Mononuclear cell (primary cell): Measurements from ENCODE around the gene GMPR. TPM values are rescaled to one million over a fixed set of nuclear protein-coding genes. Genes with fewer than 3 reads are reported as not detected.
"Not testable (repeated sequence)": the region's sequence is repeated elsewhere in the genome, so short reads cannot be mapped to it uniquely, and the experiment has no call there.

Experiments used
- H3K27me3 ChIP-seq: 2 replicates; pipeline ENCODE4 v1.6.0; 2011; ENCODE audit warnings: low read length, control low read depth; ENCODE audit not compliant: insufficient read depth
- H3K4me1 ChIP-seq: 2 replicates; pipeline ENCODE4 v1.5.1; 2011; ENCODE audit warnings: mild to moderate bottlenecking, low read length, control low read depth; ENCODE audit not compliant: insufficient read depth
- H3K4me3 ChIP-seq: 2 replicates; pipeline ENCODE4 v1.5.1; 2011; ENCODE audit warnings: mild to moderate bottlenecking, low read length, moderate library complexity
- H3K9me3 ChIP-seq: 2 replicates; pipeline ENCODE4 v1.5.1; 2011; ENCODE audit warnings: low read depth, mild to moderate bottlenecking, control low read depth, low read length
- total RNA-seq: library from RNA; depleted of rRNA; stranded (reverse); fragments of >200 nt; gene quantifications from one replicate; pipeline ENCODE4 v1.2.3, GENCODE V29; 2012

GMPR gene
- total RNA-seq, 1 donor, result 6.2 TPM

DNA sequence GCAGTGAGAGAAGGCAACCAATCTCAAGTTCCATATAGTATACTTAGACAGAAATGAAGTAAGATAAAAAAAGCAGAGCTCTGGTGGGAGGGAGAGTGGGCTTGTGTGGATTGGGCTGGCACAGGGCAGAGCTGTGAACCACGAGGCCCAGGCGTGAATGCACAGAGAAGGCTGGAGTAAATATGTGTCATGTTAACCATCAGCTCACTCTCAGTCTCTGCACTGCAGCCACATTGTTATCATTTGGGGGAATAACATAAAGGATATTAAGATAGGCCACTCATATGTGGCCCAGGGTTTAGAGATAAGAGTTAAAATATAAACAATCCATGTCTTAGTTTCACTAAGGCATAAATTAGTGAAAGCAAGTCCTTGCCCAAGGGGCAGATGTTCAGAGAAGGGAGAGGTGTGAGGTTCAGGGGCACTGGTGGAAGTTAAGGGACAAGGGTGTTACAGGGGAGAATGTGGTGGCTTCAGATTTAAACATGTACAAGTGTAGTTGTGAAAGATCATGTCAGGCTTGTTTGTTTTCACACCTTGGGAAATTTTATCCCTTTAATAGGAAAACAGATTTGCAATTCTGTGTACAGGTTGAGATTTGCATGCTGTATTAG lies 14.4 kb downstream of the GMPR start:
- H3K9me3 ChIP-seq, result no peaks in the 10 kb centered on the region
- H3K4me1 ChIP-seq, result no peaks in the 10 kb centered on the region
- no peak overlapping the region for H3K4me3 ChIP-seq
- H3K27me3 ChIP-seq, result no peaks in the 10 kb centered on the region

DNA sequence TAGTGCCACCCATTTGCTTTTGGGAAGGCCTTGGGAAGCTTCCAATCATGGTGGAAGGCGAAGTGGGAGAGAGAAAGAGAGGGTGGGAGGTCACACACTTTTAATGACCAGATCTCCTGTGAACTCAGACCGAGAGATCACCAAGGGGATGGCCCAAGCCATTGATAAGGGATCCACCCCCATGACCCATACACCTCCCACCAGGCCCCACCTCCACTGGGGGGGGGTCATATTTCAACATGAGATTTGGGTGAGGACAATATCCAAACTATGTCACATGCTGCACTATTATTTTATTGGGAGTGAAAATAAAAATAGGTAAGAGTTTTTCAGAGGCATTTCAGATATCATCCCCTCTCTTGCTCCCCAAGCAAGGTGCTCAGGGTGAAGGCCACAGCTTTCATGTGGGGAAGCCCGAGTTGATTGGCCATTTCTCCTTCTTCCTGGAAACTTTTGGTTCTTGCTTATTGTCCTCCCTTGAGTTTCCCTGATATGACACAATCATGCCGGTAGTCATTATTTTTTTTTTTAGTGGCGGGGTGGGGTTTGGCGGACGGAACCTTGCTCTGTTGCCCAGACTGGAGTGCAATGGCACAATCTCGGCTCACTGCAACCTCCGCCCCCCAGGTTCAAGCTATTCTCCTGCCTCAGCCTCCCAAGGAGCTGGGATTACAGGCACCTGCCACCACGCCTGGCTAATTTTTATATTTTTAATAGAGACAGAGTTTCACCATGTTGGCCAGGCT lies 15.2 kb downstream of the GMPR start:
- Histone ChIP-seq H3K4me1 (no peaks in the 10 kb centered on the region), H3K9me3 (no peaks in the 10 kb centered on the region), H3K4me3 (no peak overlapping the region), H3K27me3 (no peaks in the 10 kb centered on the region)

DNA sequence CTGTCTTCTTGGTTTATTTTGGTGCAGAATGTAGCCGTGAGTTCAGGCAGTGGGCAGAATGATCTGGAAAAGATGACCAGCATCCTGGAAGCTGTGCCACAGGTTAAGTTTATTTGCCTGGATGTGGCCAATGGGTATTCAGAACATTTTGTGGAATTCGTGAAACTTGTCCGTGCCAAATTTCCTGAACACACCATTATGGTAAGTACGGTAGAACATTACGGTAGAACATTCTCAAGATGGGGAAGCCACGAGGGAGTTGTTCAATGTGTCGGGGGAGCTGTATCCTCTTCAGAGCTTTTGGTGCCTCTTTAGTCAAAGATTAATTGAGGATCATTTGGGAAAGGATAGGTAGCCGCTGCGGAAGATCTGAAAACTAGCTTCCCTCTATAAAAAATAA lies 16.1 kb downstream of the GMPR start:
- Histone ChIP-seq H3K9me3 (no peaks in the 10 kb centered on the region), H3K4me1 (no peaks in the 10 kb centered on the region), H3K27me3 (no peaks in the 10 kb centered on the region), H3K4me3 (no peak overlapping the region)

DNA sequence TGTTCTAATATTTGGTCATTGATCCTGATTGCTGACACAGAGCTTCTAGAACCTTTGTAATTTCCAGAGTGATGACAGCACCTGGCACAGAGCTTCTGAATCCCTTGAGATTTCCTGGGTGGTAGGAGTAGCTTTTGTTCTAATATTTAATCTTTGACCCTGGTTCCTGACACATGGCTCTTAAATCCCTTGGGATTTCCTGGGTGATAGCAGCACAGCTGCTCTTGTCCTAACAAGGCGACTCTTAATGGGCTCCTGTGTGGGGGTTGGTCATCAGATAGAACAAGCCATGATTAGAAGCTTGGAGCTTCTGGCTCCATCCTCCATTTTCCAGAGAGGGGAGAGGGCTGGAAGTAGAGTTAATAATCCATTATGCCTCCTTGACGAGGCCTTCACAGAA lies 18.4 kb downstream of the GMPR start:
- Histone ChIP-seq H3K4me1 (no peaks in the 10 kb centered on the region), H3K9me3 (no peaks in the 10 kb centered on the region), H3K4me3 (no peak overlapping the region), H3K27me3 (no peaks in the 10 kb centered on the region)

DNA sequence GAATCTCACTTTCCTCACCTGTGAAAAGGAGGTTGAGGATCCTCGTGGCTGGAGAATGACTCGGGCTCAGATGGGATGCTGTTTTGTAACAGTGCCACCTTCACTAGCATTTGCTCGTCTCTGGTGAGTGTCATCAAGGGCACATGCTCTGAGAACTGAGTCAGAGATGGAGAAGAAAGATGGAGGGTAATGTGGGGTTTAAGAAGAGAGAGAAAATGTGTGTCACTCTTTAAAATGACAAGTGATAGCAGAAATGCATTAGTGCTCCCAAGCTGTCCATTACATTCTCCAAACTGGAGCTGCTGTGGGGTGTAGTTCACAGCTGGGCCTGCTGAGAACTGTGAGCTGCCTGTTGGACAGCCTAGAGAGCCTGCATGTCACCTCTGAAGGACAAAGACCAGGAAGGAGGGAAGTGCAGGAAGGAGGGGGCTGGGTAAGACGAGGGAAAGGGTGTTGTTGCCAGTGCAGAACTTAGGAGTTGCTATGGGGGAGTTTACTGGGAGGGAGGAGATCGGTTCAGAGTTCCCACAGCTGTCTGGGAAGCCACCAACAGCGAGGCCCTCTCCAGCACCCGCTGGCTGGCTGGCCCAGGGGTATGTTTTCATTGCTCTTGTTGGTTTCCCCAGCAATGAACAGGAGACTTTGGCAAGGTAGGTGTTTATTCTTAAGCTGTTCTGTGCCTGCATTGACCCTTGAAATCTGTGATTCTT lies 19.8 kb downstream of the GMPR start:
- Histone ChIP-seq H3K9me3 (no peaks in the 10 kb centered on the region), H3K4me3 (no peak overlapping the region), H3K27me3 (no peaks in the 10 kb centered on the region), H3K4me1 (no peaks in the 10 kb centered on the region)

DNA sequence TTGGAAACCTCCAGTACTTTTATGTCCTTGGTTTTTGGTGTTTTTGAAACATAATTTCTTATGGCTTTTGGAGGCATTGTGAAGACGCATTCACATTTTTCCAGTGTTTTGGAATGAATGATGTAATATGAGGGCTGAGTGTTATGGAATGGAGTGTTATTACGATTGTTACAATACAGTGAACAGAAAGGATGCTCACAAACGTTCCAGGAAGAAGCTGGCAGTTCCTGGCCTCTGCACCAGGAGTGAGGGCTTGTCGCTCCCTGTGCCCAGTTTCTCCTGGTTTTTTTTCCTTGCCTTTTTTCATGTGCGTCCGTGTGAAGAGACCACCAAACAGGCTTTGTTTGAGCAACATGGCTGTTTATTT lies 20.3 kb downstream of the GMPR start:
- no peak overlapping the region for H3K4me3 ChIP-seq
- no peaks in the 10 kb centered on the region for H3K4me1 ChIP-seq
- H3K27me3 ChIP-seq, result no peaks in the 10 kb centered on the region
- no peaks in the 10 kb centered on the region for H3K9me3 ChIP-seq

DNA sequence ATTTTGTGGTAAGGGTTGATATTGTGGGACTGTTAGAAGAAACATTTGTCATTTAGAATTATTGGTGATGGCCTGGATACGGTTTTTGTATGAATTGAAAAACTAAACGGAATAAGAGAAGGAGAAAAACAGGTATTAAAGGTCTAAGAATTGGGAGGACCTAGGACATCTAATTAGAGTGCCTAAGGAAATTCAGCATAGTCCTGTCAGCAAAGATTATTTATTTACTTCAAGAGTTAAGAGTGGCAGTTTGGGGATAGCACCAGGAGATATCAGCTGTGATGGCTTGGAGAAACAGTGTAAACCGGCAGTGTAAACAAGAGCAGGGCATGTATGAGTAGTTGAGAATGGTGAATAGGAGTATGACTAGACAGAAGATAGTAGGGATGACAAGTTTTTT lies 21.2 kb downstream of the GMPR start:
- not testable (repeated sequence) for H3K9me3 ChIP-seq, H3K27me3 ChIP-seq, H3K4me1 ChIP-seq, H3K4me3 ChIP-seq

DNA sequence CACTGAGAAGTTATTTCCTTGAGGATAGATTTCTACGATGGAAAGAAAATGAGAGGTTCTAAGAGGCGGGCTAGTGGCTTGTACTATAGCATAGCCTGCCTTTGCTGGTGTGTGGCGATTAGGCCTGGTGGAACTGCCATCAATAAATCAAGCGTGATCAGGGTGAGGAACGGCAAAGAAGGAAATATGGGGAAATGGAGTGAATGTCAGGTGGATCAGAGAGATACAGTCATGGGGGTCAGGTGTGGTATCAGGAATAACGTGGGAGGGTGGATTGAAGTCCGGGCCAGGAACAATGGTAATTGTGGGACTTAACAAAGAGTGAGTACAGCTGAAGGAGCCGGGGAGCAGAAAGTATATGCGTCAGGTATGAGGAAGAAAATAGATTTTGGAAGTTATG lies 22.2 kb downstream of the GMPR start:
- H3K27me3 ChIP-seq, H3K4me1 ChIP-seq, H3K9me3 ChIP-seq, H3K4me3 ChIP-seq: not testable (repeated sequence)

DNA sequence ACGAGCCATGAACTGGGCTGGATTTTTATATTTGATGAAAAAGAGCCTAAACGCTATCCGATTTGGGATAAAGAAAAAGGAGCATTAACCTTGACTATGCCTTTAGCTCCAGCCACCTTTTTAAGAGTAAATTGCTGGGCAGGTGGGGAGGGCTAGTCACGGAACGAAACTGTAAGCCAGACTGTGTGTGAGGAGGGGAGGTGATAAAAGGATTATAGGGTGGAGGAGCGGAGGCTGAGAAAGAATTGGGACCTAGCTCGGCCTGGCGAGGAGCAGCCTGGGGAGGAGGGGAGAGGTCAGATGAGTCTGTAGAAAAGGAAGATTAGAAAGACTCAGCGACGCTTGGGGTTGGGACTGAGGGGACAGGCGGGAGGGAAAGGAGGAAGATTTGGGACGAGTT lies 24.4 kb downstream of the GMPR start:
- not testable (repeated sequence) for H3K4me1 ChIP-seq, H3K4me3 ChIP-seq, H3K27me3 ChIP-seq, H3K9me3 ChIP-seq

DNA sequence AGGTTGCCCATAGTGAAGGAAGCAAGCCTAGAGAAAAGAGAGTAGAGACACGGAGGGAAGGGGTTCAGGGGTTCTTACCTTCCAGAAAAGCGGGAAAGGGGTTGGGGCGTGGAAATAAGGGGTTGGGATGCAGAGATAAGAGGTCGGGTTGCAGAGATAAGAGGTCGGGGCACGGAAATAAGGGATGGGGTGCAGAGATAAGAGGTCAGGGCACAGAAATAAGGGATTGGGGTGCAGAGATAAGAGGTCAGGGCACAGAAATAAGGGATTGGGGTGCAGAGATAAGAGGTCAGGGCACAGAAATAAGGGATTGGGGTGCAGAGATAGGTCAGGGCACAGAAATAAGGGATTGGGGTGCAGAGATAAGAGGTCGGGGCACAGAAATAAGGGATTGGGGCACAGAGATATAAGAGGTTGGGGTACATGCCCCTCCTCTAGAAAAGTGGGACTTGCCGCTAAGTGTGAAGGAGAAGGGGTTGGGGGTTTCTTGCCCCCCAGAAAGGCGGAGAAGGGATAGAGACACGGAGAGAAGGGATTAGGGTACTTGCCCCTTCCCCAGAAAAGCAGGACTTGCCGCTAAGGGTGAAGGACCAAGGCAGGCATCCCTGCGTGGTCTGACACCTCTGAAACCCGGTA lies 25.2 kb downstream of the GMPR start:
- H3K4me1 ChIP-seq, result not testable (repeated sequence)

DNA sequence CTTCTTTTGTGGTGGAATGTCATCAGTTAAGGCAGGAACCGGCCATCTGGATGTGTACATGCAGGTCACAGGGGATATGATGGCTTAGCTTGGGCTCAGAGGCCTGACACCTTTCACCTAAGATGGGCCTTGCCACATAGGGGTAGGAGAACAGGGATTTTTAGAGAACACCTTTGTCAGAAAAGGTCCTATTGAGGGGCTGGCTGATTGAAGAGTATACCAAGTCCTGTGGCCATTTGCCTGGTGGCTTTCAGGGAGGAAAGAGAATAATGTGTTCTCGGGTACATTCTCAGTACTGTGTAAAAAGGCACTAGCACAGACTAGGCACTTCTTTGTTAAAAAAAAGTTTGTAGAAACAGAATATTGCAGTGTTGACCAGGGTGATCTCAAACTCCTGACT lies 26.4 kb downstream of the GMPR start:
- H3K4me1 ChIP-seq, result no peaks in the 10 kb centered on the region
- H3K4me3 ChIP-seq, result no peak overlapping the region
- H3K27me3 ChIP-seq, result no peaks in the 10 kb centered on the region

More for the DNA sequence above, 25.2 kb downstream of the GMPR start:
- H3K9me3 ChIP-seq, H3K27me3 ChIP-seq, H3K4me3 ChIP-seq: not testable (repeated sequence)

DNA sequence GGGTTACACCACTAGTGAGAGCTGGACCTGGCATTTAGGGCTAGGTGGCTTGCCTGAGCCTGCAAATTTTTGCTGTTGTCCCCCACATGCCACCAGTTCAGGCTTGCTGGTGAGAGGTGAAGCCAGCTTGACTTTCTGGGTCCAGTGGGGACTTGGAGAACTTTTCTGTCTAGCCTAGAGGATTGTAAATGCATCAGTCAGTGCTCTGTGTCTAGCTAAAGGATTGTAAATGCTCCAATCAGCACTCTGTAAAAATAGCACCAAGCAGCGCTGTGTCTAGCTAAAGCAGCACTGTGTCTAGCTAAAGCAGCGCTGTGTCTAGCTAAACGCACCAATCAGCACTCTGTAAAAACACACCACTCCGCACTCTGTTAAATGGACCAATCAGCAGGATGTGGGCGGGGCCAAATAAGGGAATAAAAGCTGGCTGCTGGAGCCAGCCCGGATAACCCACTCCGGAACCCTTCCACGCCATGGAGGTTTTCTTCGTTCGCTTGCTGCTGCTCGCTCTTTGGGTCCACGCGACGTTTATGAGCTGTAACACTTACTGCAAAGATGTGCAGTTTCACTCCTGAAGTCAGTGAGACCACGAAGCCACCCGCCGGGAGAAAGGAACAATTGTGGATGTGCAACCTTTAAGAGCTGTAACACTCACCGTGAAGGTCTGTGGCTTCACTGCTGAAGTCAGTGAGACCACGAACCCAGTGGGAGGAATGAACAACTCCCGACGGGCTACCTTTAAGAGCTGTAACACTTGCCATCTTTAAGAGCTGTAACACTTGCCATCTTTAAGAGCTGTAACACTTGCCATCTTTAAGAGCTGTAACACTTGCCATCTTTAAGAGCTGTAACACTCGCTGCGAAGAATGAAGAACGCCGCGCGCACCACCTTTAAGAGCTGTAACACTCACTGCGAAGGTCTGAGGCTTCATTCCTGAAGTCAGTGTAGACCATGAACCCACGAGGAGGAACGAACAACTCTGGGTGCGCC lies 27.3 kb downstream of the GMPR start:
- Histone ChIP-seq H3K27me3 (no peaks in the 10 kb centered on the region), H3K4me1 (no peaks in the 10 kb centered on the region), H3K4me3 (no peak overlapping the region), H3K9me3 (no peaks in the 10 kb centered on the region)

More for the DNA sequence above, 26.4 kb downstream of the GMPR start:
- H3K9me3 ChIP-seq, result no peaks in the 10 kb centered on the region

DNA sequence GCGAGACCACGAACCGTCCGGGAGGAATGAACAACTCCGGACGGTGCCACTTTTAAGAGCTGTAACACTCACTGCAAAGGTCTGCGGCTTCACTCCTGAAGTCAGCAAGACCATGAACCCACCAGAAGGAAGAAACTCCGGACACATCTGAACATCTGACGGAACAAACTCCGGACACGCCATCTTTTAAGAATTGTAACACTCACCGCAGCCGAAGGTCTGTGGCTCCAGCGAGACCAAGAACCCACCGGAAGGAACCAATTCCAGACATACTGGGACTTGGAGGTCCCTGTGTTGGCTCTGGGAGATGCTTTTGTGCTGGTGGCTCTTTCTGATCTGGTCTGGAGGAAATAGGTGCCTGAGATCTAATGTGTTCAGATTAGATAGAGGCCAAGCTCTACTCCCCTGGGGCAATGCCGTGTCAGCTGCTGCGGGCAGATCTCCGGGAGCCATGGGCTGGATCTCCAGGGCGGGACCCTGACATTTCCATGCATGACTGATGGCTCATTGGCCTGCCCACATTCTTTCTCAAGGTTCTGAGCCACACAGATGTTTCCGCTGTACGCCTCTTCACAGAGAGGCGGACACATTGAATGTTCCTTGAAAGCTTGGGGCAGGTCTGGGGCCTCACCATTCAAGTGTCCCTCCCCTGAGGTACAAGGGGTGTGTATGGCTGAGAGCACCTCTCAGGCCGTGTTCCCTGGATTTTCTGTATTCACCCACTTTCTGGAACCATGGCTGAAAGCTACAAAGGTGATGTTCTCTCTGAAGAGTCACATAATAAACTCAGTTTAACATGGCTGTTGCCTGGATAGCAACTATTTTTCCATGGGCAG lies 29.3 kb downstream of the GMPR start:
- H3K27me3 ChIP-seq, result no peaks in the 10 kb centered on the region
- no peaks in the 10 kb centered on the region for H3K9me3 ChIP-seq
- no peak overlapping the region for H3K4me3 ChIP-seq
- H3K4me1 ChIP-seq, result no peaks in the 10 kb centered on the region
